CD1c-positive myeloid dendritic cell (primary cell): ENCODE data around the gene PLIN1.

Experiments
- DNase-seq: peaks from one replicate; pipeline ENCODE4 v3.0.0-alpha.2; 2016; ENCODE audit errors: extremely low spot score

Gene PLIN1

DNA sequence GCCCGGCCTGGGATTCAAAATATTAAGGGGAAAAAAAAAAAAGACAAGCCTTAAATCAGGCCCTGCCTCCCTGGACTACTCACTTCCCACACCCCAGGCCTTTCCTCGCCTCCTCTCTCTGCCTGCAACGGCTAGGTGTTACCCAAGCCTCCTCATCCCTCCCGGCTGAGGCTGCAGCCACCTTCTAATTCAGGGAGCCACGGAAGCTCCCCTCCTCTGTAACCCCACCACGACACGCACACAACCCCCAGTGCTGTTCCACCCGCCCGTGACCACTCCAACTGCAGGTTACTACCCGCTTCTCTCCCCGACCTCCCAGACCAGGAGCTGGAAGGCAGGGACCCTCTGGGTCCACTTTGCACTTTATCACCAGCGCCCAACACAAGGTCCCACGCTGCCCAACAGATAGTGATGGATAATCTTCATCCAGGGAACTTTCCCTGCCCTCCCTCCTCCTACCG, 24.8 kb downstream of the PLIN1 start:
- no peak for DNase-seq

DNA sequence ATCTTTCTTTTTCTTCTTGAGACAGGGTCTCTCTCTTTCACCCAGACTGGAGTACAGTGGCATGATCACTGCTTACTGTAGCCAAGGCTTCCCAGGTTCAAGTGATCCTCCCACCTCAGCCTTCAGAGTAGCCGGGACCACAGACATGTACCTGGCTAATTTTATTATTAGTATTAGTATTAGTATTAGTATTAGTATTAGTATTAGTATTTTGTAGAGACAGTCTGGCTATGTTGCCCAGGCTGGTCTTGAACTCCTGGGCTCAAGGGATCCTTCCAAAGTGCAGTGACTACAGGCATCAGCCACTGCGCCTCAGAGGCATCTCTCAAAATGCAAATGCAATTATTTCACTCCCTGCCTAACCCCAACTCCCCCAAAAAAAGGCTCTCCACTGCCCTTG, 25.6 kb downstream of the PLIN1 start:
- no peak for DNase-seq

DNA sequence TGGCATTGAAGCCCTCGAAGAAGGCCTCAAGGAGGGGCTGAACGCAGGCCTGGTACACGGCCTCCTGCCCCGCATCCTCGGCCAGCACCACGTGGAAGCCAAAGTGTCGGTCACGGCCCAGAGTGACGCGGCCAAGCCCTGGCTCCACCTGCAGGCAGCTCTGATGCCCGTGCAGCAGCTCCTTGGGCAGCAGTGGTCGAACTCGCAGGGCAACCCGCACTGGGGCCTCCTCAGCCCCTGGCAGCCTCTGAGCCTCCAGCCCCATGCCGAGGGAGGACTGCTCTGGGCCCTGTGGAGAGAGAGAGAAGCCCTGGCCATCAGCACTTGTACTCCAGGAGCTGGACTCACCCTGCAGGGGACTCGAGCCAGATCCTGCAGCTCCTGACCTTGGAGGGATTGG, 26.5 kb downstream of the PLIN1 start:
- DNase-seq, result no peak

- DNase-seq, result no peak
These were observed 27.0 kb downstream of the PLIN1 start for GRCh38 chr15:89652131-89652530.

- DNase-seq, result no peak
These were observed 29.5 kb downstream of the PLIN1 start for GRCh38 chr15:89649716-89650115.

DNA sequence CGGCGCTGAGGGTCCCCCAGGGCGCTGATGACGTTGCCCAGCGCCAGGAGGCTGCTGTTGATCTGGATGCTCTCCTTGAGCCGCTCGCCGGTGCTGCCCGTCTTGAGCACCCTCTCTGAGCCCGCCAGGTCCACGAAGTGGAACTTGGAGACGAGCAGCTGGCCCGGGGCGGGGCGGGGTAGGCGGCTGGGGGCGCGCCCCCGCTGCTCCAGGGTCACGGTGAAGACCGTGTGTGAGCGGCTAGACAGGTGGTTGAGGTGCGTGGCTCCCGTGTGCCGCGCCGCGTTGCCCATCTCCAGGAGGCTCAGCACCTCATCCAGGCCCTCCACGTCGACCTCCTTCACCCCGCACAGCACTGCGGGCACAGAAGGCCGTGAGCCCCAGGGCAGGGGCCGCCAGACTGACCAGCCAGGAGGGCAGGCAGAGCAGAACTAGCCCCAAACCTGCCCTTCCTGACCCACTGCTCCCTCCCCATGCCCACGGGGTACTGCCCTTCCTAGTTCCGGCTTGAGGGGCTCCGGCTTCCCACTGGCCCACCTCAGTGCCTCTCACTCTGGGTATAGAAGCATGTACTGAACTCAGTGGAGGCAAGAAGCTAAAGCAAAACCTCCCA, 30.0 kb downstream of the PLIN1 start:
- no peak for DNase-seq

- no peak for DNase-seq
These were observed 30.8 kb downstream of the PLIN1 start for GRCh38 chr15:89648106-89649012.

DNA sequence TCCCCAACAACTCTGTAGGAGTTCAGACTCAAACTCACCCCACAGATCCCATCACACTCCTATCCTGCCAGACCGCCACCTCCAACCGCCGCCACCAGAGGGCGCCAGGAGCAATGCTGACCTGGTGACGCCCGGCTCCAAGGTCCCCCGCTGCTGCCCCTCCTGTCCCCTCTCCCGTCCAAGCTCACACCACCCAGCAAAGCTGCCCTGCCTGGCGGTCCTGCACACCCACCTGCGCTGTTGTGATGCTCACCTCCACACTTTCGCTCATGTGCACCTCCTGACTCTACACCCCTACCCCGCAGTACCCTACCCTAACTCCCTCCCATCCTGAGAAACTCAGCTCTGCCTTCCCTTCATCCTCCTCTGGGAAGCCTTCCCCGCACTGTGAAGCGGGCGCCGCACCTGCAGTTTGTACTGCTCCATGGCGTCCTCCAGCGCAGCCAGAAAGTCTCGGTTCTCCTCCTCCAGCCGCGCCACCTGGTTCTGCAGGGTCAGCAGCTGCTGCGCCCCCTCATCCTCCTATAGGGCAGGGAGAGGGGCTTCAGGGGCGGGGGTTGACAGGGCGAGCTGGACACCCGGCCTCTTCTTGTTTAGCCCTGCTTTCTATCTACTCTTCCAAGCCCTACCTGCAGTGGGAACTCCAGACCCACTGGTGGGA, 31.8 kb downstream of the PLIN1 start:
- peak; percentile 62 for DNase-seq

GRCh38 chr15:89646416-89647141, 32.6 kb downstream of the PLIN1 start:
- no peak for DNase-seq

- no peak for DNase-seq
These were observed 33.5 kb downstream of the PLIN1 start for GRCh38 chr15:89645680-89646079.

DNA sequence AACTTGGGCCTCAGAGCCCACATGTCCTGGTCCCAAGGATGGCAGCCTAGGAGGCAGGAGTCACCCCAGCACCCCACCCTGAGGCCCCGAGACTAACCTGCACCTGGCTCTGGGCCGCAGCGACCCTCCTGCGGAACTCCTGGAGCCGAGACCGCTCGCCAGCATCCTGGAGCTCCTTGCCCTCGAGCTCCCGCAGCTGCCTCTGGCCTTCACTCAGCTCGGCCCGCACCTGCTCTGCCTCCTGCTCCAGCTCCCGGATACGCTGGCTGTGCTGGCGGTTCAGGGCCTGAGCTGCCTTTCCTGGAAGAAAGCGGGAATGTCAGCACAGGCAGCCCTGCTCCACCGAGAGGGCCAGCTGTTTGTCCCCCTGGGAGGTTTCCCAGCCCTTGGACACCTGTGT, 37.1 kb downstream of the PLIN1 start:
- DNase-seq, result no peak

GRCh38 chr15:89641053-89641452, 38.1 kb downstream of the PLIN1 start:
- DNase-seq, result no peak

GRCh38 chr15:89640245-89640644, 38.9 kb downstream of the PLIN1 start:
- DNase-seq, result no peak

DNA sequence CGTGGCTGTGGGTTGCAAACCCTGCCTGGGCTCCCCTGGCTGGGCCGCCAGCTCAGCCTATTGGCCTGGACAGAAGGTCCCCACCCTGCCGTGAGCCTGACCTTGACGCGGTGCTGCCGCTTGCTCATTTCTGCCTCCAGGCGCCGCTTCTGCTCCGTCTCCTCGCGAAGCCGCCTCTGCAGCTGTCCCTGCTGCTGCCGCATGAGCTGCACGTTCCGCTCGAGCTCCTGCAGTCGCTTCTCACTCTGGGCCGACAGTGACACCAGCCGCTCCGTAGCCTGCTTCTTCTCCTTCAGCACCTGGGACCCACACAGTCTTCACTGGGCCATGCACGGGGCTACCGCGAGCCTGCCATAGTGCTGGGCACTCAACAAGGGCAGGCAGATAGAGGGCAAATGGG, 45.6 kb downstream of the PLIN1 start:
- no peak for DNase-seq

DNA sequence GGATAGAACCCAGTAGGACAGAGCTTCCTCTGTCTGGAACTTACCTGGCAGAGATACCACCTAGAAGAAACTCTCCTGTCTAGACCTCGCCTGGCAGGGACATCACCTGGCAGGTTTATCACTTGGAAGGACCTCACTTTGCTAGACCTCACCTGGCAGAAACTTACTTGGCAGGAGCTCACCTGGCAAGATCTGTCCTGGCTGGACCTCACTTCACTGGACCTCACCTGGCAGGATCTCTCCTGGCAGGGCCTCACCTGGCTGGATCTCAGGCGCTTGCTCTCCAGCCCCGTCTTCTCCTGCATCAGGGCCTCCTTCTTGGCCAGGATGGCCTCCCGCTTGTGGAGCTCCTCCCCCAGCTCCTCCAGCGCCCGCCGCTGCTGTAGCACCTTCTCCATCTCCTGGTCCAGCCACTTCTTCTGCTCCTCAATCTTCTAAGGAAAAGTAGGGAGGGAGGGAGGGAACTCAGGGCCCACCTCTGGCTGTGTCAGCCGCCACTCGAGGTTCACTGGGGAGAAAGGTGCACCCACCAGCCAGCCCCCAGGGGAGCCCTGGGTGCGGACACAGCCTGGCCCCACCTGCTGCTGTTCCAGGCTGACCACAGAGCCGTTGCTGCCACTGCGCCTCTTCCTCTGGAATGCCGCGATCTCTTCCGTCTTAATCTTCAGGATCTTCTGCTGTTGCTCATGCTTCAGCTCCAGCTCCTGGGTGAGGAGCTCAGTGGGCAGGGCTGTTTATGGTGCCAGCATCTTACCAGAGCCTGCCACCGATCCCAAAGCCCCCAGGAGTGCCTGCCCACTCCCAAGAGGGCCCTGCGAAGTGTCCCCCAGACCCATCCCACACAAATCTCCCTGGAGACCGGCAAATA, 46.4 kb downstream of the PLIN1 start:
- no peak for DNase-seq

- DNase-seq, result no peak
These were observed 47.3 kb downstream of the PLIN1 start for GRCh38 chr15:89631902-89632264.

- no peak for DNase-seq
These were observed 47.9 kb downstream of the PLIN1 start for GRCh38 chr15:89630974-89631901.

DNA sequence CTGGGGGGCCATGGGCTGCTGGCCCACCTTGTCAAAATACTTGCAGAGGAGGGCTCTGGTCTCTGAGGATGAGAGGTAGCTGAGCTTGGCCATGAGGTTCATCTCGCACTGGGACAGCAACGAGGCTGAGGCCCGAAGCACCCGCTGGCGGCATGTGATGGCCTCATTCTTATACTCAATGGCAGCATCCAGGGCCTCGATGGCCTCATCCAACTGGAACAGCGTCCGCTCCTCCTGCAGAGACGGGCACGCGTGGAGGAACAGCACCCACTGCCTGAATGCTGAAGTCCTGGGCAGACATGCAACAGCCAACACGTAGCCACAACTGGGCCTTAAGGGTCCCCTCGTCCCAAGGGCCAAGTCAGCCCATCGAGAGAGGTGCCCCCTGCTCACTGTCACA, 48.9 kb downstream of the PLIN1 start:
- DNase-seq, result no peak

DNA sequence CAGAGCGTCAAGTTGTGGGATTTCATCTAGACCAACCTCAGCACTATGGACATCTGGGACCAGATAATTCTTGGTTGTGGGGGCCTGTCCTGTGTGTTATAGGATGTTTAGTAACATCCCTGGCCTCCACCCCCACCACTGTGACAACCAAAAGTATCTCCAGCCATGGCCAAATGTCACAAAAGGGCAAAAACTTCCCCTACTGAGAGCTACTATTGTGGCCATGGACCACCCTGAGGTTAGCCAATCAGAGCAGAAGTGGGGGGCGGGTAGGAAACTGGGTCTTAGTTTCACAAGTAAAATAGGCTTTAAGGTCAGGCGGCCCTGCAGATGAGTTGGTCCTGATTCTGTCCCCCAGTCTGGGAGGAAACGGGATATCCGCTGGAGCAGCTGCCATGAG, 49.3 kb downstream of the PLIN1 start:
- no peak for DNase-seq
